HG02642 (cell line): ENCODE results near the gene SSC4D.
"Not testable (repeated sequence)": the region's sequence is repeated elsewhere in the genome, so short reads cannot be mapped to it uniquely, and the experiment has no call there.

ENCODE experiments used
- ATAC-seq: cut with Tn5 transposase; IDR thresholded peaks from one replicate; pipeline ENCODE4 v1.9.1; 2021; ENCODE audit warnings: mild to moderate bottlenecking; ENCODE audit not compliant: unreplicated experiment, poor library complexity

The SSC4D gene

DNA sequence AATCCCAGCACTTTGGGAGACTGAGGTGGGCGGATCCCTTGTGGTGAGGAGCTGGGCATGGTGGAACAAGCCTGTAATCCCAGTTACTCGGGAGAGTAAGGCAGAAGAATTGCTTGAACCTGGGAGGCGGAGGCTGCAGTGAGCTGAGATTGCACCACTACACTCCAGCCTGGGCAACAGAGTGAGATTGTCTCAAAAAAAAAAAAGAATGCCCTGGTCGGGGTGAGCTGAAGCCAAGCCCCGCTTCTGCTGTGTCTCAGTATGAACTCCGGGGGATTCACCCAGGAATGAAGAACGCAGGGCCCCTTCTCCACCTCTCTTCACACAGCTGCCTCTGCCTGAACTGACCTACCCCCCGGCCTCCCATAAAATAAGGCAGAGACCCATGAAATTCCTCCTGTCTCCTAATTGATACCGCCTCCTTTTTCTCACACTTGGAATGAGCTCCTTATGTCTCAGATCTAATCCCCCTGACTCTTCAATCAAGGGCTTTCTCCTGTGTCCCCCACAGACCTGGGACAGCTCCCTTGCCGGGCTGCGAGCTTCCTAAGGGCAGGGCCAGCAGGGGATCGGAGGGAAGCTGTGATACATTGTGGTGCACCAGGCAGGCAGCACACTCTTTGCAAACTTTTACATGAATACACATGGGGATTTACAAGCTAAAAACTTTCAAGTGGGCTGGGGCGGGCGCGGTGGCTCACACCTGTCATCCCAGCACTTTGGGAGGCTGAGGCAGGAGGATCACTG lies 14.3 kb upstream of the SSC4D start:
- ATAC-seq = no peak

DNA sequence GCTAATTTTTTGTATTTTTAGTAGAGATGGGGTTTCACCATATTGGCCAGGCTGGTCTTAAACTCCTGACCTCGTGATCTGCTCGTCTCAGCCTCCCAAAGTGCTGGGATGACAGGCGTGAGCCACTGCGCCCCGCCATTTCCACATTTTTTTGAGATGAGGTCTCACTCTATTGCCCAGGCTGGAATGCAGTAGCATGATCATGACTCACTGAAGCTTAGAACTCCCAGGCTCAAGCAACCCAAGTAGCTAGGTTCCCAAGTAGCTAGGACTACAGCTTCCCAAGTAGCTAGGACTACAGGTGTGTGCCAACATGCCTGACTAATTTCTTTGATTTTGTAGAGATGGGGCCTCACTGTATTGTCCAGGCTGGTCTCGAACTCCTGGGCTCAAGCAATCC lies 11.6 kb upstream of the SSC4D start:
- ATAC-seq = not testable (repeated sequence)

DNA sequence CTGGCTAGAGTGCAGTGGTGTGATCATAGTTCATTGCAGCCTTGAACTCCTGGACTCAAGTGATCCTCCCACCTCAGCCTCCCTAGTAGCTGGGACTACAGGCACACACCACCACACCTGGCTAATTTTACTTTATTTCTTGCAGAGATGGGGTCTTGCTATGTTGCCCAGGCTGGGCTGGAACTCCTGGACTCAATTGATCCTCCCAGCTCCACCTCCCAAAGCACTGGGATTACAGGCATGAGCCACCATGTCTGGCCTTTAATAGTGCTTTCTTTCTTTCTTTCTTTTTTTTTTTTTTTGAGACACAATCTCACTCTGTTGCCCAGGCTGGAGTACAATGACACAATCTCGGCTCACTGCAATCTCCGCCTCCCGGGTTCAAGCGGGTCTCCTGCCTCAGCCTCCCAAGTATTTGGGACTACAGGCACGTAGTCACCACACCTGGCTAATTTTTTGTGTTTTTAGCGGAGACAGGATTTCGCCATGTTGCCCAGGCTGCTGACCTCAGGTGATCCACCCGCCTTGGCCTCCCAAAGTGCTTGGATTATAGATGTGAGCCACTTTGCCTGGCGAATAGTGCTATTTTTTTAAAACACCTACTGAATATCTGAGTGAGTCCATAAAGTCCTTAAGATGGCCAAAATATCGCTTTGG lies 8.3 kb upstream of the SSC4D start:
- not testable (repeated sequence) for ATAC-seq

DNA sequence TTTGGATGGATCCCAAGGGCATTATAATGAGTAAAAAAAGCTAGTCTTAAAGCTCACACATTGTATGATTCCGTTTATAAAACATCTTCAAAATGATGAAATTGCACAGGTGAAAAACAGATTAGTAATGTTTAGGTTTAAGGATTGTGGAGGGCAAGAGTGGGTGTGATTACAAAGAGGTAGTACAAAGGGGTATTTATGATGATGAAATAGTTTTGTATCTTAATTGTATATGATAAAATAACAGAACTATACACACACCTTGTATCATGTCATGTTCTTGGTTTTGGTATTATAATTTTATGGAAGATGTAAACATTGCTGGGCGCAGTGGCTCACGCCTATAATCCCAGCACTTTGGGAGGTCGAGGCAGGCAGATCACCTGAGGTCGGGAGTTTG lies 2.8 kb upstream of the SSC4D start:
- no peak for ATAC-seq

DNA sequence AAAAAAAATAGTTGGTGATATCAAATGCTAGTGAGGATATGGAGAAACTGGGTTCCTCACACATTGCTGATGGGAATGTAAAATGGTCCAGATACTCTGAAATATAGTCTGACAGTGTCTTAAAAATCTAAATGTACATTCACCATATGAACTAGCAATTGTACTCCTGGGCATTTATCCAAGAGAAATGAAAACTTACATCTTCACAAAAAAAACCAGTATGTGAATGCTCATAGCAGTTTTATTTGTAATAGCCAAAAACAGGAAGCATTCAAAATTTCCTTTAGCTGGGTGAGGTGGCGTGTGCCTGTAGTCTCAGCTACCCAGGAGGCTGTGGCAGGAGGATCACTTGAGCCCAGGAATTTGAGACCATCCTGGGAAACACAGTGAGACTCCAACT lies 2.1 kb upstream of the SSC4D start:
- ATAC-seq = no peak

DNA sequence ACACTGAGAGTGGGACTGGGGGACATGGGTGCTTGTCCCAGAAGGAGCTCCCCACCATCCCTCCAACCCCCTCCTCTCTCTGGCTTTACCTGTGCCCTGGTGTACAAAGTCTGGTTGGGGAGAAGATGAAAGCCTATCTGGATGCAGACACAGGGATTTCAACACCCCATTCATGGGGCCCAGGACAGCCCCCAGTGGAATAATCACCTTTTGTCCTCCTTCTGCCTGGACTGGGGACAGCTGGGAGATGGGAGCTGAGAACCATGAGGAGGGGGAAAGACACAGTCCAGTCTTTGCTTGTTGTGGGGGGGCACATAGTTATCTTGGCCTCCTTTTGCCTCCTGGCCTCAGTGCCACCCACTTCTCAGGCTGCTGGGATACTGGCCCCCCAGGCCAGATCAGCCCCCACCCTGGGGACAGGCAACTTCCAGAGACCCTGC lies 1.4 kb downstream of the SSC4D start:
- no peak for ATAC-seq

DNA sequence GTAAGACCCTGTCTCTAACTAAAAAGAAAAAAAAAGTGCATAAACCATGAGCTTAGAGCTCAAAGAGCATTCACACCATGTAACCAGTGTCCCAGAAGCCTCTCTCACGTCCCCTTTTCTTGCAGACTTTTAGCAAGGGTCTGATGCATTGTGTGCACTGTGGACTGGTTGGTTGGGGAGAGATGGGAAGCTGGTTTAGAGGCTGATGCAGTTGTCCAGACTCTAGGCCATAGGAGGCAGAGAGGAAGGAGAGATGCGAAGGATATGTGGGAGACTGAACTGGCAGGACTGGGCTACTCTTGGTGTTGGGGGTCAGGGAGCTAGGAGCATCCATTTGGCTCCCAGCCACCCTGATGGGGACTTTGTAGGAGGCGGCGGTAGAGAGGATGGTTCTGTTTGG lies 1.8 kb downstream of the SSC4D start:
- ATAC-seq = no peak

DNA sequence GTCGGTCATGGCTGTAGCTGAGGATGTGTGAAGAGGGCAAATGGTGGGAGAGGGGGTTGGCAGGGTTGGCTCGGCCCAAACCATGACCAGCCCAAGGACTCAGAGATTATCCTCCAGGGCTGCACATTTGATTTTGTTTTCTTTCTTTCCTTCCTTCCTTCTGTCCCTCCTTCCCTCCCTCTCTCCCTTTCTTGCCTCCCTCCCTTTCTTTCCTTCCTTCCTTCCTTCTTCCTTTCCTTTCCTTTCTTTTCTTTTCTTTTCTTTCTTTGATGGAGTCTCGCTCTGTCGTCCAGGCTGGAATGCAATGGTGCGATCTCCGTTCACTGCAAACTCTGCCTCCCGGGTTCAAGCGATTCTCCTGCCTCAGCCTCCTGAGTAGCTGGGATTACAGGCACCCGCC lies 3.8 kb downstream of the SSC4D start:
- ATAC-seq = no peak

DNA sequence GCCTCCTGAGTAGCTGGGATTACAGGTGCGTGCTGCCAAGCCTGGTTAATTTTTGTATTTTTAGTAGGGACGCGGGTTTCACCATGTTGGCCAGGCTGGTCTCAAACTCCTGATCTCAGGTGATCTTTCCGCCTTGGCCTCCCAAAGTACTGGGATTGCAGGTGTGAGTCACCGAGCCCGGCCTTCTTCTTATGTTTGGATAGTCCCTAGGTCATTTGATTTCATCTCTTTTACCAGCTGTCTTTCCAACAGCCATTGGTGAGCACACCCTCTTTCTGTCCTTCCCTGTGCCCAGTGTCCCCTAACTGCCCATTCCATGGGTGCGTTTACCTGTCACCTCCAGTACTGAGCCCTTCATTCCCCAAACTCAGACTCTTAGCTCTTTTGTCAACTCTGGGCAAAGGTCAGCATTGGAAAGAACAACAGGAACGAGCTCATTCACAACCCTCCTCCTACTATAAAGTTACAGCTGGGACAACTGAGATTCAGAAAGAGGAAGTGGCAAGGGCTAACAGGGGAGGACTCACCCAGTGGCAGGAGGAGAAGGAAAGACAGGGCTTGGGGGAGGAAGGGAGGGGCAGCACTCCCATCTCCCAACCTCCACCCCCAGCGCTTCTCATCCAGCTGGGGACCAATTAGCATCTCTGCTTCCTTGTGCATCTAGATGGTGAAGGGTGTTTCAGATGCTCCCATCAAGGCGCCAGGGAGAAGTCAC lies 5.6 kb downstream of the SSC4D start:
- no peak for ATAC-seq

DNA sequence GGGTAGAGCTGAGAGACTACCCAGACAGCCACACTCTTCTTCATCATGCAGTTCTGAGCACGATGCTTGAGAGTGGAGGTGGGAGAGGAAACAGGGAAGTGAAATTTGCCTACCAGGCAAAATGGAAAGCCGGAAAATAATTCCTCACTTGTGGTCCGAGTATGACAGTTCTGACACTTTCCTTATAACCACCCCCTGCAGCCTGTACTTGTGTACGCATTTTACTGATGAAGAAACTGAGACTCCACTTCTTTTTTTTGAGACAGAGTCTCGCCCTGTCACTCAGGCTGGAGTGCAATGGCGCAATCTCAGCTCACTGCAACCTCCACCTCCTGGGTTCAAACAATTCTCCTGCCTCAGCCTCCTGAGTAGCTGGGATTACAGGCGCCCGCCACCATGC lies 6.4 kb downstream of the SSC4D start:
- not testable (repeated sequence) for ATAC-seq

DNA sequence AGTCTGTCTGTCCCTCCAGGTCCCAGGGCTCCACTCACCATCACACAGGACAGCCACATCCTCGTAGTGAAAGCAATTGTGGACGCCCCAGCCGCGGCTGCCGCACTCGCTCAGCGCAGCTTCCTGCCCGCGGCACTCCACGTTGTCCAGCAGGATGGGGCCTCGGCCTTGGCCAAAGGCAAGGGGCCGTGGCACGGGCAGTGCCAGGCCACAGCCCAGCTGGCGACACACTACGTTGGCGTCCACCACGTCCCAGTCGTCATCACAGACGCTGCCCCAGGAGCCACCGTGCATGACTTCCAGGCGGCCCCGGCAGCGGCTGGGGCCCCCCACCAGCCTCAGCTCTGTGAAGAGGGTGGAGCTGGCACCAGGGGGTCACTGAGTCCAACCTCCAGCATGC lies 9.2 kb downstream of the SSC4D start:
- ATAC-seq = no peak

DNA sequence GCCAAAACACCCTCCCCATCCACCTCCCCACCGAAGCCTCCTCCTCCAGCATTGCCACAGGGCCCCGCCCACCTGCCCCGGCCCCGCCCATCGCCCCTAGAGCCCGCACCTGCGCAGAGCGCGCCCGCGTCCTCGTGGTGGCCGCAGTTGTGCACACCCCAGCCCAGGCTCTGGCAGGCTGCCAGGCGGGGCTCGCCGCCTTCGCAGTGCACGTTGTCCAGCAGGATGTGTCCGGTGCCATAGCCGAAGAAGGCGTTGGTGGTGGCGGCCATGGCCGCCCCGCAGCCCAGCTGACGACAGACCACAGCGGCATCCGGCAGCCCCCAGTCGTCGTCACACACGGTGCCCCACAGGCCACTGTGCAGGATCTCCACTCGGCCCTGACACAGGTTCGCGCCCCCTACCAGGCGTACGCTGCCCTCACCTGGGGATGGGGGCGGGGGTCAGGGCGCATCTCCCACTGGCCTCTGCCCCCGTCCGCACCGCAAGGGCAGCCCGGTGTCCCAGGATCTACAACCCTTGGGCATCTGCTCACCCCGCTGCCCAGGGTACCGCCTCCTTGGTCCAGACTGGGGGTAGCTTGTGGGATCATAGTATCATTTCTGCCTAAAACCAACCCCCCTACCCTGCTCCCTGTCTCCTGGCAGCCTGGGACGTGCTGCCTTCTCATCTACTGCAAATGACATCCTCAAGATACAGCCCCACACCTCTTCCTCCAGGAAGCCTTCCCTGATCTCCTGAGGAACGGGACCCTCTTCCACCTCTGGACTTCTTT lies 11.9 kb downstream of the SSC4D start:
- ATAC-seq = peak; percentile 26

DNA sequence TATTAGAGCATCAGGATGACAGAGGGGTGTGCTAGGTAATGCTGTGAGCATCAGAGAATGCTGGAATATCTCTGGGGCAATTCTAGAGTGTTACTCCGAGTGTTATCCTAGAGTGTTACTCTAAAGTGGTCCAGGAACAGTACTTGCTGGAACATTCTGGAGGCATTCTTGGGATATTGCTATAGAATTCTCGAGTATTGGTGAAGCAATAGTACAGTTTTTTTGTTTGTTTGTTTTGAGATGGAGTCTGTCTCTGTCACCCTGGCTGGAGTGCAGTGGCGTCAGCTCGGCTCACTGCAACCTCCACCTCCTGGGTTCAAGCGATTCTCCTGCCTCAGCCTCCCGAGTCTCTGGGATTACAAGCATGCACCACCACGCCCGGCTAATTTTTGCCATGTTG lies 12.6 kb downstream of the SSC4D start:
- ATAC-seq = no peak

DNA sequence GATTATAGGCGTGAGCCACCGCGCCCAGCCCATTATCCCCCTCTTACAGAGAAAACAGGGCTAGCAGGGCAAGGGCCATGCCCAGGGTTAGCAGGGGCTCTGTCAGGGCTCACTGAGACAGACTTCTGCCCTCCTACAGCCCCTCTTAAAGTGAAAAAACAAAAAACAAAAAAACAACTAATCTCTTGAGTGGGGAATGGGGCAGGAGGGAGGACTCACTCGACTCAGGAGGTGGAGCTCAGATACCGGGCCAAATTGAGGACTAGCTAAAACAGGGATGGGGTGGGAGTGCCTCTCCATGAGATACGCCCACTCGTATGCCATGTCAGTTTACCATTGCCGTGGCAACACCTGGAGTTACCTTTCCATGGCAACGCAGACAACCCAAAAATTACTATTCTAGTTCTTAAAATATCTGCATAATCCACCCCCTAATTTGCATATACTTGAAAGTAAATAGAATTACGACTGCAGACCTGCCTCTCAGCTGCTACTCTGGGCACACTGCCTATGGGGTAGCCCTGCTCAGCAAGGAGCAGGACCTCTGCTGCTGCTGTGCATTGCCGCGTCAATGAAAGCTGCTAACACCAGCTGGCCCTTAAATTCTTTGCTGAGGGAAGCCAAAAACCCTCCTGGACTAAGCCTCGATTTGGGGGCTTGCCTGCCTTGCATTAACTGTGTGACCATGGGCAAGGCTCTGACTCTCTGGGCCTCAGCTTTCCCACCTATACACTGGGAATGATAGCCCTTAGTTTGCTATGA lies 13.4 kb downstream of the SSC4D start:
- no peak for ATAC-seq

DNA sequence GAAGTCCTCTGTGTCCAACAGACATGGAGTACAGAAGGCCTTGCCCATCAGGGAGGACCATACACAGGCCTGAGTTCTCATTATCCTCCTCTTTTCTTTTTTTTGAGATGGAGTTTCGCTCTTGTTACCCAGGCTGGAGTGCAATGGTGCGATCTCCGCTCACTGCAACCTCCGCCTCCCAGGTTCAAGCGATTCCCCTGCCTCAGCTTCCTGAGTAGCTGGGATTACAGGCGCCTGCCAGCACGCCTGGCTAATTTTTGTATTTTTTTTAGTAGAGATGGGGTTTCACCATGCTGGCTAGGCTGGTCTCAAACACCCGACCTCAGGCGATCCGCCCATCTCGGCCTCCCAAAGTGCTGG lies 13.9 kb downstream of the SSC4D start:
- not testable (repeated sequence) for ATAC-seq

DNA sequence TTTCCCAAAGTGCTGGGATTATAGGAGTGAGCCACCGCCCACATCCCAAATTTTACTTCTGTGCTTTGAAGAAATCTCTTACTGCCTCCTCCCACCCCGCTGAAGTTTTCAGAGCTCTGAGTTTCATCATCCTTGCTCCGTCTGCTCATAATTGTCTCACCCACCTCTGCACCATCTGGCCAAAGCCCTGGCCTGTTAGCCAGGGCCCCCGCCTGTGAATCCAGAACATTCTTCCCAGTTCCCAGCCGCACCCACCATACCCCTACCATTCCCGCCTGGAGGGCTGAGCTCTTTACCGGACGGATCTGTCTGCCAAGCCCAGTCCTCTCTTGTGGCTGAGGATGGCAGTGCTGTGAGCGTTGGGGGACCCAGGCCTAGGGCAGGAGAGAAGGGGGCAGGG lies 14.5 kb downstream of the SSC4D start:
- ATAC-seq = no peak

DNA sequence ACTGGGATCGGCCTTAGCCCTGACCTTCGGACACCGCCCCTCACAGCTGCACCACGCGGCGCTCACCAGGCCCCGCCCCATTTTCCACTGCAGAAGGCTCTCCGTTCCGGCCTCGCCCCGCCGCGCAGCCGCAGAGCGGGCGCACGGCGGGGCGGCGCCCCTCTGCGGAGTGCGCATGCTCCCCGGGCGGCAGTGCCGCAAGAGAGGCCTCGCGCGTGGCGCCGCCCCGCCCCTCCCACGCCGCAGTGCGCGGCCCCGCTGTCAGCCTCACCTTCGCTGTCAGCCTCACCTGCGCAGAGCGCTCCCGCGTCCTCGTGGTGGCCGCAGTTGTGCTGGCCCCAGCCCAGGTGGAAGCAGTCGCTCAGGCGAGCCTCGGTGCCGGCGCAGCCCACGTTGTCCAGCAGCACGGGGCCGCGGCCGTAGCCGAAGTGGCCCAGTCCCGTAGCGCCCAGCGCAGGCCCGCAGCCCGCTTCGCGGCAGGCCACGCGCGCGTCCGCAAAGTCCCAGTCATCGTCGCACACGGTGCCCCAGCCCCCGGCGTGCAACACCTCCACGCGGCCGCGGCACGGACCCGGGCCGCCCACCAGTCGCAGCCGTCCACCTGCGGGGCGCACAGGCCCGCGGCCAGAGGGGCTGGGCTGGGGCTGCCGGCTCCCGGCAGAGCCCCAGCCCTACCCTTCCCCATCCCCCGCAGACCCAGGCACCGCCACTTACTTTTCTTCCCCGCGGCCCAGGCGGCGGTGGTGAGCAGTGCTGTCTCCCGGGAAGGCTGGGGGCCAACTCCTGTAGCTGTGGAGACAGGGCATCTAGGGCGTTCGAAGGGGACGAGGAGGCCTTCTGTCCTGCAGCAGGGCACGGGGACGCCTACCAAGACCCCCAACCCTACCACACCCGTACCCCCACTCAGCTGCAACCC lies 16.1 kb downstream of the SSC4D start:
- ATAC-seq = peak; percentile 89

DNA sequence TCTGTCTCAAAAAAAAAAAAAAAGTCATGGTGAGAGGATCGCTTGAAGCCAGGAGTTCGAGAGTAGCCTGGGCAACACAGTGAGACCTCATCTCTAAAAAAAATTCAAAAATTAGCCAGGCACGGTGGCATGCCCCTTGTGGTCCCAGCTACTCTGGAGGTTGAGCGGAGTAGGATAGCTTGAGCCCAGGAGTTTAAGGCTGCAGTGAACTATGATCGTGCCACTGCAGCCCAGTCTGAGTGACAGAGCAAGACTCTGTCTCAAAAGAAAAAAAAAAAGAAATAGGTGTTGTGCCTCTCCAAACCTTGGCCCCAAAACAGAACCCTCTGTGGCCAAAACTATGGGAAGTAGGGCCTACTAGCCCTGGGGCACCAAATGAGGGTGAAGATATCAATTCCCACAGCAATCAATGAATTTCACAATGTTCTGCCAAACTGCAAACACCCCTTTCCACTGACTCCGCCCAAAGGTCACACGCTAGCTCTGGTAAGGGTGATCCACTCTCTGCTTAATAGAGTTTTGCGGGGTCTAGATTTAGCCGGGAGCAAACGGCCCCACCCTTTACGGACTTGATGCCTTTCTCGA lies 16.9 kb downstream of the SSC4D start:
- ATAC-seq = no peak

DNA sequence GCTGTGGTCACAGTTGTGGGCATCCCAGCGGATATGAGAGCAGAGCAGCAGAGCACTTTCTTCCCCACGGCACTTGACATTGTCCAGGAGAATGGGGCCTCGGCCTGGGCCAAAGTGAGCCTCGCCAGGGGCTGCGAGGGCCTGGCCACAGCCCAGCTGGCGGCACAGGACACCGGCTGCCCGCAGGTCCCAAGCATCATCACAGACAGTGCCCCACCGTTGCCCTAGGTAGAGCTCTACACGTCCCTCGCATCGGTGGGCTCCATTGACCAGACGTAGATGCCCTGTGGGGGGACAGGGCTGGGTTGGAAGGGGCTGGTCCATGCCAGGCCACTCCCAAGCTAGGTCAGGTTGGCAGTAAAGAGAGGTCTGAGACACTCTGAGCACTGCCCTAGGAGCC lies 19.4 kb downstream of the SSC4D start:
- ATAC-seq = no peak
